Heart right ventricle (tissue), 16 donors: ENCODE results near the gene ANKFN1. TPM values are rescaled to one million over a fixed set of nuclear protein-coding genes. Genes with fewer than 3 reads are reported as not detected.
"Not testable (repeated sequence)": the region's sequence is repeated elsewhere in the genome, so short reads cannot be mapped to it uniquely, and the experiment has no call there.

ENCODE experiments used
- ATAC-seq, 8 donors: fragments of 200-7000 bp; cut with Tn5 transposase; one replicate each; pipeline ENCODE4 v1.9.1; 2020; ENCODE audit warnings: mild to moderate bottlenecking in 8 of 8, moderate library complexity in 8 of 8, moderate number of reproducible peaks in 1 of 8
- DNase-seq, 2 donors: peaks; one replicate each; pipeline ENCODE4 v3.0.0-alpha.2; 2020
- H3K27ac ChIP-seq, 10 donors: fragments of 200-600 bp; sonication (generic) in 2 of 10; one replicate each; pipeline versions ENCODE4 v1.5.0 to v1.8.0; 2020 to 2022; ENCODE audit warnings: mild to moderate bottlenecking in 3 of 10
- H3K27me3 ChIP-seq, 7 donors: fragments of 200-600 bp; one replicate each; pipeline ENCODE4 v1.8.0; 2021 to 2022; ENCODE audit warnings: mild to moderate bottlenecking in 2 of 7
- H3K36me3 ChIP-seq, 9 donors: fragments of 200-600 bp; sonication (generic) in 1 of 9; one replicate each; pipeline versions ENCODE4 v1.5.0 to v1.8.0; 2020 to 2022; ENCODE audit warnings: mild to moderate bottlenecking in 2 of 9
- H3K4me1 ChIP-seq, 9 donors: fragments of 200-600 bp; sonication (generic) in 1 of 9; one replicate each; pipeline versions ENCODE4 v1.5.0 to v1.8.0; 2020 to 2022; ENCODE audit warnings: mild to moderate bottlenecking in 4 of 9
- H3K4me3 ChIP-seq, 10 donors: fragments of 200-600 bp; sonication (generic) in 2 of 10; one replicate each; pipeline versions ENCODE4 v1.5.0 to v1.8.0; 2020 to 2022; ENCODE audit warnings: mild to moderate bottlenecking in 7 of 10, moderate library complexity in 2 of 10
- H3K9me3 ChIP-seq, 11 donors: fragments of 200-600 bp in 10 of 11; sonication (generic) in 2 of 11; one replicate each; pipeline versions ENCODE4 v1.5.0 to v1.8.0; 2013 to 2022; ENCODE audit warnings: mild to moderate bottlenecking in 2 of 11, control low read depth in 1 of 11, moderate library complexity in 1 of 11
- WGBS, 2 donors: extraction: QIAGEN DNeasy Blood & Tissue Kit; methylation state at CpG; one replicate each; pipeline ENCODE4 v1.1.7; 2013; ENCODE audit warnings: inconsistent platforms in 1 of 2; 5-methylcytosine and 5-hydroxymethylcytosine counted together
- intact Hi-C, 10 donors: fragments of 100-400 bp; cut with DNase I; formaldehyde crosslinking; loops; one replicate each; pipeline versions ENCODE4 v1.11.1 to v1.14.2; 2022
- polyA plus RNA-seq, 2 donors: library from polyadenylated mRNA; stranded (reverse); fragments of 200-250 nt; gene quantifications; one replicate each; pipeline ENCODE4 v1.2.3, GENCODE V29; 2013
- total RNA-seq, 10 donors: library from RNA; stranded (reverse); fragmentation: NEBNext Ultra II Directional in 3 of 10; extraction: Animal tissue kit (Norgen Biotek cat#: 25700) in 3 of 10; gene quantifications; one replicate each; pipeline versions ENCODE4 v1.2.1 to v1.2.4, GENCODE V29; 2021 to 2023
- TF ChIP-seq, protein P1 (sequence below), 9 donors: fragments of 200-600 bp; sonication (generic) in 2 of 9; IDR thresholded peaks; one replicate each; pipeline versions ENCODE4 v1.5.0 to v1.8.0; 2021 to 2022; ENCODE audit warnings: antibody characterized with exemption in 9 of 9, mild to moderate bottlenecking in 5 of 9, moderate library complexity in 1 of 9
- donor health status: Arrhythmogenic right ventricular cardiomyopathy.
- donor health status: ischemic (EF 13 %, LVEDD 7.1; RV severe dilation, severe dysfunction).
- donor health status: healthy with polysubstance abuse.
- donor health status: DM: no; HTN: yes; CAD: no.
- donor health status: DM: no; HTN: no; CAD: no.
- donor health status: ischemic (EF 25% LVEDD 6.9; RV normal size, moderate dysfunction).
- donor health status: ischemic (EF 25% LVEDD 5.7; RV mildly dilated, moderate dysfunction).
- donor health status: healthy.
- donor health status: DM: yes; HTN: yes; CAD: no.
- donor health status: Ischemic cardiomyopathy.
- donor health status: ischemic (EF 35%, LVEDD 5.7; RV mildly dilated, moderate dysfunction).
- donor health status: nonischemic (EF 11% LVEDD 7.7; RV severe dilation, severe dysfunction).
- donor health status: DM: yes; HTN: yes; CAD: no.
- donor health status: PGD.
- donor health status: ischemic (EF 29% LVEDD 5.4; RV normal size, mild dysfunction).
- donor health status: nonischemic (EF 23%, LVEDD 6.1; RV moderate dilation, normal function).

Gene ANKFN1
- total and polyA plus RNA-seq, 12 donors, result 0.01 to 0.38 TPM; not detected in 10

- DNase-seq (no peak), ATAC-seq (no peak)
- Histone ChIP-seq H3K9me3 (peaks cover 0 to 17% (median 7%) of the 10 kb centered on the region in 11 donors), H3K36me3 (no peaks in the 10 kb centered on the region), H3K27me3 (no peaks in the 10 kb centered on the region), H3K4me1 (no peaks in the 10 kb centered on the region), H3K27ac (no peak overlapping the region), H3K4me3 (no peak overlapping the region)
- TF ChIP-seq, protein P1, sequence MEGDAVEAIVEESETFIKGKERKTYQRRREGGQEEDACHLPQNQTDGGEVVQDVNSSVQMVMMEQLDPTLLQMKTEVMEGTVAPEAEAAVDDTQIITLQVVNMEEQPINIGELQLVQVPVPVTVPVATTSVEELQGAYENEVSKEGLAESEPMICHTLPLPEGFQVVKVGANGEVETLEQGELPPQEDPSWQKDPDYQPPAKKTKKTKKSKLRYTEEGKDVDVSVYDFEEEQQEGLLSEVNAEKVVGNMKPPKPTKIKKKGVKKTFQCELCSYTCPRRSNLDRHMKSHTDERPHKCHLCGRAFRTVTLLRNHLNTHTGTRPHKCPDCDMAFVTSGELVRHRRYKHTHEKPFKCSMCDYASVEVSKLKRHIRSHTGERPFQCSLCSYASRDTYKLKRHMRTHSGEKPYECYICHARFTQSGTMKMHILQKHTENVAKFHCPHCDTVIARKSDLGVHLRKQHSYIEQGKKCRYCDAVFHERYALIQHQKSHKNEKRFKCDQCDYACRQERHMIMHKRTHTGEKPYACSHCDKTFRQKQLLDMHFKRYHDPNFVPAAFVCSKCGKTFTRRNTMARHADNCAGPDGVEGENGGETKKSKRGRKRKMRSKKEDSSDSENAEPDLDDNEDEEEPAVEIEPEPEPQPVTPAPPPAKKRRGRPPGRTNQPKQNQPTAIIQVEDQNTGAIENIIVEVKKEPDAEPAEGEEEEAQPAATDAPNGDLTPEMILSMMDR (IDR thresholded peaks at IDR 0.05), result no peak
- intact Hi-C loops, result no loop called here
Measured at GRCh38 chr17:56393156-56393555, 239.9 kb downstream of the ANKFN1 start.

DNA sequence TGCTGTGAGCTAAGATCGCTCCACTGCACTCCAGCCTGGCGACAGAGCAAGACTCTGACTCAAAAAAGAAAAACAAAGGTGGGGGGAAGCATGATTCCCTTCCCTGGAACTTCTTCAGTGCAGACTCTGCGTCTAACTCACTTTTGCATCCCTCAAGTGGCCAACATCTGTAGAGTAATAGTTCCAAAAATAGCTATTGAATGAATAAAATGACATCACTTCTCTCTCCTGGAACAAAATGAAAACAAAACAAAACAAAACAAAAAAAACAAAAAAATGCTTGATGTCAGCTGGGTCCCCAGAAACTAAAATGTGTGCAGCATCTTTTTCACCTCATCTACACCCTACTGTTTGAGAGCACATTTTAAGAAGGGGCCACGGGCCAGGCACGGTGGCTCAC is 242.5 kb downstream of the ANKFN1 start:
- 77% methylated on average over 5 of the region's 5 CpGs for WGBS, 2 donors
- TF ChIP-seq, protein P1 (IDR thresholded peaks at IDR 0.05), result no peak
- H3K4me1 ChIP-seq, result no peaks in the 10 kb centered on the region
- H3K9me3 ChIP-seq, result no peaks in the 10 kb centered on the region
- H3K27me3 ChIP-seq, result no peaks in the 10 kb centered on the region
- intact Hi-C loops, result no loop called here
- H3K27ac ChIP-seq, result no peak overlapping the region
- ATAC-seq, result no peak
- DNase-seq, result no peak
- H3K36me3 ChIP-seq, result no peaks in the 10 kb centered on the region
- no peak overlapping the region for H3K4me3 ChIP-seq

GRCh38 chr17:56407086-56407485 is 253.8 kb downstream of the ANKFN1 start:
- 67 to 82% methylated on average over 1 of the region's 1 CpG for WGBS, 2 donors

GRCh38 chr17:56412356-56412755 is 259.1 kb downstream of the ANKFN1 start:
- H3K27me3 ChIP-seq, H3K36me3 ChIP-seq, H3K4me1 ChIP-seq, H3K27ac ChIP-seq, DNase-seq, H3K4me3 ChIP-seq, intact Hi-C loops, ATAC-seq: not testable (repeated sequence)
- peaks cover 0 to 35% (median 11%) of the 10 kb centered on the region in 11 donors for H3K9me3 ChIP-seq
- 73 to 74% methylated on average over 2 of the region's 2 CpGs for WGBS, 2 donors

More at GRCh38 chr17:56407086-56407485, 253.8 kb downstream of the ANKFN1 start:
- Histone ChIP-seq H3K27me3 (no peaks in the 10 kb centered on the region), H3K4me3 (no peak overlapping the region), H3K36me3 (no peaks in the 10 kb centered on the region), H3K9me3 (peaks cover 0 to 19% (median 0%) of the 10 kb centered on the region in 11 donors), H3K27ac (no peak overlapping the region), H3K4me1 (no peaks in the 10 kb centered on the region)
- ATAC-seq, result no peak
- DNase-seq, result no peak
- TF ChIP-seq, protein P1 (IDR thresholded peaks at IDR 0.05), result no peak
- intact Hi-C loops, result no loop called here

- TF ChIP-seq, protein P1 (IDR thresholded peaks at IDR 0.05), result no peak
- ATAC-seq, result no peak
- H3K4me3 ChIP-seq, result no peak overlapping the region
- H3K27ac ChIP-seq, result no peak overlapping the region
- no peaks in the 10 kb centered on the region for H3K36me3 ChIP-seq
- H3K9me3 ChIP-seq, result peaks cover 0 to 26% (median 11%) of the 10 kb centered on the region in 11 donors
- 88 to 90% methylated on average over 5 of the region's 5 CpGs for WGBS, 2 donors
- intact Hi-C loops, result no loop called here
- no peaks in the 10 kb centered on the region for H3K27me3 ChIP-seq
- no peaks in the 10 kb centered on the region for H3K4me1 ChIP-seq
- DNase-seq, result no peak
Measured at GRCh38 chr17:56416682-56417351, 263.5 kb downstream of the ANKFN1 start.
